HG02870 (cell line): ENCODE results near the gene RHOF.
"Not testable (repeated sequence)": the region's sequence is repeated elsewhere in the genome, so short reads cannot be mapped to it uniquely, and the experiment has no call there.

Source experiments
- ATAC-seq: cut with Tn5 transposase; IDR thresholded peaks from one replicate; pipeline ENCODE4 v1.9.1; 2021; ENCODE audit warnings: mild to moderate bottlenecking, moderate library complexity; ENCODE audit not compliant: unreplicated experiment

RHOF gene

GRCh38 chr12:121776190-121777098, 17.0 kb downstream of the RHOF start:
- ATAC-seq, result peak; percentile 50

- ATAC-seq, result no peak
These were observed 18.0 kb downstream of the RHOF start for GRCh38 chr12:121775501-121775900.

- no peak for ATAC-seq
These were observed 18.5 kb downstream of the RHOF start for GRCh38 chr12:121774968-121775474.

GRCh38 chr12:121773011-121773777, 20.3 kb downstream of the RHOF start:
- ATAC-seq, result no peak

GRCh38 chr12:121770813-121771625, 22.5 kb downstream of the RHOF start:
- no peak for ATAC-seq

GRCh38 chr12:121770388-121770787, 23.1 kb downstream of the RHOF start:
- no peak for ATAC-seq

- no peak for ATAC-seq
These were observed 23.6 kb downstream of the RHOF start for GRCh38 chr12:121769831-121770301.

GRCh38 chr12:121769297-121769830, 24.1 kb downstream of the RHOF start:
- ATAC-seq, result no peak

- ATAC-seq, result no peak
These were observed 25.9 kb downstream of the RHOF start for GRCh38 chr12:121767525-121768016.

- no peak for ATAC-seq
These were observed 27.0 kb downstream of the RHOF start for GRCh38 chr12:121766290-121767039.

- ATAC-seq, result no peak
These were observed 27.9 kb downstream of the RHOF start for GRCh38 chr12:121765573-121765972.

GRCh38 chr12:121764808-121765207, 28.7 kb downstream of the RHOF start:
- no peak for ATAC-seq

GRCh38 chr12:121762269-121762668, 31.2 kb downstream of the RHOF start:
- ATAC-seq, result no peak

- not testable (repeated sequence) for ATAC-seq
These were observed 35.0 kb downstream of the RHOF start for GRCh38 chr12:121758536-121758935.

- ATAC-seq, result no peak
These were observed 37.9 kb downstream of the RHOF start for GRCh38 chr12:121755591-121755990.

GRCh38 chr12:121754836-121755235, 38.7 kb downstream of the RHOF start:
- ATAC-seq, result no peak

- ATAC-seq, result no peak
These were observed 39.6 kb downstream of the RHOF start for GRCh38 chr12:121753844-121754264.

GRCh38 chr12:121751749-121752351, 41.6 kb downstream of the RHOF start:
- no peak for ATAC-seq

GRCh38 chr12:121751034-121751433, 42.5 kb downstream of the RHOF start:
- no peak for ATAC-seq
